Tibial artery (tissue), 4 donors: ENCODE data around the gene SYNE2.

Source experiments
- DNase-seq, 2 donors: peaks; one replicate each; pipeline ENCODE4 v3.0.0-alpha.2; 2019
- H3K27ac ChIP-seq, 2 donors: fragments of 200-600 bp; sonication (generic) in 1 of 2; 1 replicate in 1 of 2; 2 replicates in 1 of 2; pipeline ENCODE4 v1.5.1; 2018 to 2019; ENCODE audit warnings: mild to moderate bottlenecking in 1 of 2
- H3K27me3 ChIP-seq, 2 donors: fragments of 200-600 bp; sonication (generic) in 1 of 2; one replicate each; pipeline versions ENCODE4 v1.5.1 to v1.6.0; 2016 to 2019
- H3K36me3 ChIP-seq, 3 donors: fragments of 200-600 bp; sonication (generic) in 2 of 3; one replicate each; pipeline ENCODE4 v1.5.1; 2016 to 2019; ENCODE audit warnings: mild to moderate bottlenecking in 2 of 3
- H3K4me1 ChIP-seq, 4 donors: fragments of 200-600 bp; sonication (generic) in 2 of 4; 1 replicate in 3 of 4; 2 replicates in 1 of 4; pipeline ENCODE4 v1.5.1; 2016 to 2019
- H3K4me3 ChIP-seq, 2 donors: fragments of 200-600 bp; sonication (generic) in 1 of 2; 1 replicate in 1 of 2; 2 replicates in 1 of 2; pipeline ENCODE4 v1.5.1; 2018 to 2019; ENCODE audit warnings: mild to moderate bottlenecking in 2 of 2
- H3K9me3 ChIP-seq, 3 donors: fragments of 200-600 bp; sonication (generic) in 1 of 3; one replicate each; pipeline ENCODE4 v1.5.1; 2016 to 2019
- CTCF ChIP-seq, 2 experiments: fragments of 200-600 bp in 1 of 2; fragments of 450-650 bp in 1 of 2; IDR thresholded peaks; one replicate each; pipeline ENCODE4 v1.5.1; 2017 to 2019; ENCODE audit warnings: antibody characterized with exemption in 2 of 2, mild to moderate bottlenecking in 1 of 2, moderate library complexity in 1 of 2
- intact Hi-C: fragments of 100-400 bp; cut with DNase I; formaldehyde crosslinking; loops from one replicate; pipeline ENCODE4 v1.15.0; 2023; ENCODE audit warnings: low total_unique reads

SYNE2 gene

GRCh38 chr14:63963439-63963838, 110.6 kb downstream of the SYNE2 start:
- H3K9me3 ChIP-seq: no peaks in the 10 kb centered on the region
- H3K27me3 ChIP-seq: no peaks in the 10 kb centered on the region
- H3K27ac ChIP-seq: no peak overlapping the region
- no peak for TF ChIP-seq CTCF (IDR thresholded peaks at IDR 0.05)
- H3K4me1 ChIP-seq: peaks cover 0 to 7% (median 0%) of the 10 kb centered on the region in 4 donors
- H3K36me3 ChIP-seq: peaks cover 5 to 57% (median 24%) of the 10 kb centered on the region in 3 donors
- no peak for DNase-seq
- no peak overlapping the region for H3K4me3 ChIP-seq
- intact Hi-C loops: no loop called here

- H3K4me3 ChIP-seq: no peak overlapping the region
- intact Hi-C loops: no loop called here
- no peak for TF ChIP-seq CTCF (IDR thresholded peaks at IDR 0.05)
- H3K9me3 ChIP-seq: no peaks in the 10 kb centered on the region
- peaks cover 5 to 63% (median 23%) of the 10 kb centered on the region in 3 donors for H3K36me3 ChIP-seq
- peaks cover 0 to 7% (median 0%) of the 10 kb centered on the region in 4 donors for H3K4me1 ChIP-seq
- DNase-seq: no peak
- no peaks in the 10 kb centered on the region for H3K27me3 ChIP-seq
- no peak overlapping the region for H3K27ac ChIP-seq
Observed at GRCh38 chr14:63964113-63964512, 111.3 kb downstream of the SYNE2 start.

- no peak for DNase-seq
- peaks cover 5 to 62% (median 23%) of the 10 kb centered on the region in 3 donors for H3K36me3 ChIP-seq
- no peak for TF ChIP-seq CTCF (IDR thresholded peaks at IDR 0.05)
- no peak overlapping the region for H3K27ac ChIP-seq
- H3K4me1 ChIP-seq: peaks cover 0 to 2% (median 0%) of the 10 kb centered on the region in 4 donors
- intact Hi-C loops: no loop called here
- H3K9me3 ChIP-seq: no peaks in the 10 kb centered on the region
- H3K27me3 ChIP-seq: no peaks in the 10 kb centered on the region
- no peak overlapping the region for H3K4me3 ChIP-seq
Observed at GRCh38 chr14:63966407-63966806, 113.6 kb downstream of the SYNE2 start.

- intact Hi-C loops: no loop called here
- Histone ChIP-seq H3K27ac (no peak overlapping the region), H3K9me3 (no peaks in the 10 kb centered on the region), H3K4me1 (no peaks in the 10 kb centered on the region), H3K36me3 (peaks cover 7 to 44% (median 14%) of the 10 kb centered on the region in 3 donors), H3K4me3 (no peak overlapping the region), H3K27me3 (no peaks in the 10 kb centered on the region)
- DNase-seq: no peak
- no peak for TF ChIP-seq CTCF (IDR thresholded peaks at IDR 0.05)
Observed at GRCh38 chr14:63972323-63972932, 119.6 kb downstream of the SYNE2 start.

- no peaks in the 10 kb centered on the region for H3K27me3 ChIP-seq
- intact Hi-C loops: no loop called here
- no peak overlapping the region for H3K27ac ChIP-seq
- no peaks in the 10 kb centered on the region for H3K4me1 ChIP-seq
- peaks cover 11 to 42% (median 19%) of the 10 kb centered on the region in 3 donors for H3K36me3 ChIP-seq
- TF ChIP-seq CTCF (IDR thresholded peaks at IDR 0.05): no peak
- H3K4me3 ChIP-seq: no peak overlapping the region
- no peaks in the 10 kb centered on the region for H3K9me3 ChIP-seq
- no peak for DNase-seq
Observed at GRCh38 chr14:63974176-63974575, 121.4 kb downstream of the SYNE2 start.
